GM12878 (cell line): Measurements from ENCODE around the gene RBPJ. TPM values are rescaled to one million over a fixed set of nuclear protein-coding genes. Genes with fewer than 3 reads are reported as not detected.

Experiments
- ATAC-seq: fragments of 200-7000 bp; cut with Tn5 transposase; 3 replicates; pipeline ENCODE4 v1.9.1; 2020; ENCODE audit warnings: mild to moderate bottlenecking, moderate library complexity
- BruUV-seq: library from RNA; stranded (reverse); fragments of 400-500 nt; replicated peaks from 2 replicates; lab custom pipeline; 2021; lab: Mats Ljungman, UMichigan
- CTCF ChIA-PET: fragments of 300-600 bp; sonication (Branson Sonifier 250); formaldehyde crosslinking; extraction: SDS; loops from one replicate; lab custom pipeline; 2021; ENCODE audit warnings: inconsistent platforms; lab: Yijun Ruan, JAX
- POLR2A ChIA-PET: fragments of 350-600 bp; formaldehyde crosslinking; extraction: SDS; loops from one replicate; lab custom pipeline; 2021; ENCODE audit warnings: inconsistent platforms; lab: Charles Lee
- RAD21 ChIA-PET: fragments of 300-600 bp; sonication (Branson Sonifier 250); formaldehyde crosslinking; loops from one replicate; lab custom pipeline; 2023; ENCODE audit warnings: antibody characterized with exemption; ENCODE audit not compliant: unreplicated experiment; lab: Charles Lee
- SMC1A ChIA-PET: fragments of 300-600 bp; sonication (Branson Sonifier 250); formaldehyde crosslinking; loops from one replicate; lab custom pipeline; 2023; ENCODE audit not compliant: unreplicated experiment, uncharacterized antibody; lab: Charles Lee
- DNase-seq: peaks from one replicate; pipeline ENCODE4 v3.0.0-alpha.2; 2011; ENCODE audit warnings: low read depth, low spot score
- FAIRE-seq: peaks from 3 replicates; lab custom pipeline; 2011; peaks lifted over from hg19 to GRCh38; lab: Jason Lieb, UNC
- H2AFZ ChIP-seq: 2 replicates; pipeline ENCODE4 v1.6.0; 2011; ENCODE audit warnings: low read depth, low read length, control low read depth; ENCODE audit not compliant: control insufficient read depth
- H3K27ac ChIP-seq: 2 replicates; pipeline ENCODE4 v1.5.1; 2011; ENCODE audit warnings: control low read depth; ENCODE audit not compliant: control insufficient read depth, insufficient read depth
- H3K27me3 ChIP-seq, 2 experiments: replicated peaks in 1 of 2; 2 replicates each; pipeline versions ENCODE4 v1.6.0 to v1.6.1; 2011; ENCODE audit warnings: low read length in 1 of 2; ENCODE audit not compliant: control insufficient read depth in 2 of 2, insufficient read depth in 2 of 2
- H3K36me3 ChIP-seq, 2 experiments: 2 replicates each; pipeline ENCODE4 v1.5.1; 2011; ENCODE audit warnings: low read length in 1 of 2; ENCODE audit not compliant: control insufficient read depth in 2 of 2, insufficient read depth in 2 of 2
- H3K4me1 ChIP-seq: 2 replicates; pipeline ENCODE4 v1.6.1; 2011; ENCODE audit warnings: mild to moderate bottlenecking, low read length, moderate library complexity, mixed read lengths; ENCODE audit not compliant: control insufficient read depth, insufficient read depth
- H3K4me2 ChIP-seq: 2 replicates; pipeline ENCODE4 v1.6.0; 2011; ENCODE audit warnings: control low read depth; ENCODE audit not compliant: control insufficient read depth, insufficient read depth
- H3K4me3 ChIP-seq: fragments of 200-600 bp; sonication (generic); 2 replicates; pipeline ENCODE4 v1.5.1; 2016
- H3K79me2 ChIP-seq: 2 replicates; pipeline ENCODE4 v1.6.0; 2011; ENCODE audit warnings: low read length; ENCODE audit not compliant: control insufficient read depth, insufficient read depth
- H3K9ac ChIP-seq: 2 replicates; pipeline ENCODE4 v1.8.0; 2011; ENCODE audit warnings: low read length, control low read depth, mixed read lengths; ENCODE audit not compliant: control insufficient read depth, insufficient read depth
- H3K9me3 ChIP-seq: replicated peaks from 3 replicates; pipeline ENCODE4 v1.5.1; 2011; ENCODE audit warnings: mild to moderate bottlenecking, low read length; ENCODE audit not compliant: control insufficient read depth, insufficient read depth
- H4K20me1 ChIP-seq: 2 replicates; pipeline ENCODE4 v1.6.0; 2011; ENCODE audit not compliant: control insufficient read depth, insufficient read depth
- CHD1 ChIP-seq: IDR thresholded peaks from 2 replicates; pipeline ENCODE4 v1.6.1; 2012; ENCODE audit warnings: low read depth, low read length, improper control_type of control experiment
- E2F8 ChIP-seq: fragments of 450-650 bp; IDR thresholded peaks from 2 replicates; pipeline ENCODE4 v1.6.1; 2018; ENCODE audit warnings: mild to moderate bottlenecking, low read depth, moderate library complexity; ENCODE audit not compliant: partially characterized antibody
- ESRRA ChIP-seq: IDR thresholded peaks from 2 replicates; pipeline ENCODE4 v1.6.1; 2012; ENCODE audit warnings: mild to moderate bottlenecking, low read length, improper control_type of control experiment
- HSF1 ChIP-seq: fragments of 150-350 bp; IDR thresholded peaks from 2 replicates; pipeline ENCODE4 v1.6.1; 2014; ENCODE audit warnings: mild to moderate bottlenecking, low read depth, low read length
- IRF3 ChIP-seq: fragments of 450-650 bp; IDR thresholded peaks from 2 replicates; pipeline ENCODE4 v1.6.1; 2014; ENCODE audit warnings: mild to moderate bottlenecking
- JUND ChIP-seq: IDR thresholded peaks from 2 replicates; pipeline ENCODE4 v1.6.1; 2012; ENCODE audit warnings: low read depth, mild to moderate bottlenecking, low read length, improper control_type of control experiment, moderate library complexity
- MYC ChIP-seq: IDR thresholded peaks from 2 replicates; pipeline ENCODE4 v1.6.1; 2011; ENCODE audit warnings: mild to moderate bottlenecking, low read length, moderate library complexity, inconsistent platforms; ENCODE audit not compliant: insufficient read depth, insufficient replicate concordance, insufficient read length, severe bottlenecking
- NR2C1 ChIP-seq: fragments of 450-650 bp; IDR thresholded peaks from 2 replicates; pipeline ENCODE4 v1.6.1; 2017; ENCODE audit warnings: antibody characterized with exemption, mild to moderate bottlenecking, moderate library complexity
- NRF1 ChIP-seq: conservative IDR thresholded peaks from 2 replicates; pipeline ENCODE4 v1.6.1; 2011; ENCODE audit warnings: mild to moderate bottlenecking, low read depth, low read length, improper control_type of control experiment
- PAX8 ChIP-seq: fragments of 450-650 bp; IDR thresholded peaks from 2 replicates; pipeline ENCODE4 v1.6.1; 2017; ENCODE audit warnings: mild to moderate bottlenecking, moderate library complexity
- POLR2A ChIP-seq: IDR thresholded peaks from 2 replicates; pipeline ENCODE4 v1.6.1; 2011; ENCODE audit warnings: low read depth, mild to moderate bottlenecking, low read length
- POLR2AphosphoS2 ChIP-seq: IDR thresholded peaks from 2 replicates; pipeline ENCODE4 v1.6.1; 2011; ENCODE audit warnings: low read depth, mild to moderate bottlenecking, low read length, improper control_type of control experiment, moderate library complexity
- RAD21 ChIP-seq: IDR thresholded peaks from 2 replicates; pipeline ENCODE4 v1.6.1; 2011; ENCODE audit warnings: mild to moderate bottlenecking, low read depth, low read length, moderate library complexity; ENCODE audit not compliant: insufficient read depth
- RELB ChIP-seq: fragments of 450-650 bp; IDR thresholded peaks from 2 replicates; pipeline ENCODE4 v1.6.1; 2017; ENCODE audit warnings: low read depth, mild to moderate bottlenecking, moderate library complexity
- SREBF2 ChIP-seq: IDR thresholded peaks from 2 replicates; pipeline ENCODE4 v1.6.1; 2012; ENCODE audit warnings: mild to moderate bottlenecking, low read length
- YY1 ChIP-seq: IDR thresholded peaks from 2 replicates; pipeline ENCODE4 v1.6.1; 2011; ENCODE audit warnings: low read depth, mild to moderate bottlenecking, low read length
- ZNF217 ChIP-seq: fragments of 450-650 bp; IDR thresholded peaks from 2 replicates; pipeline ENCODE4 v1.6.1; 2017; ENCODE audit warnings: antibody characterized with exemption, mild to moderate bottlenecking
- WGBS: methylation state at CpG from one replicate; pipeline ENCODE4 v1.1.6; 2016; ENCODE audit warnings: low lambda C conversion rate; ENCODE audit not compliant: insufficient replicate concordance, insufficient coverage; ENCODE audit errors: missing lambda C conversion rate; 5-methylcytosine and 5-hydroxymethylcytosine counted together
- in situ Hi-C: fragments of 300-500 bp; cut with MboI; formaldehyde crosslinking; loops from 9 replicates; pipeline ENCODE4 v1.14.3; 2018; ENCODE audit warnings: mixed read lengths
- intact Hi-C: fragments of 100-400 bp; cut with micrococcal nuclease; formaldehyde crosslinking; loops from one replicate; pipeline ENCODE4 v1.14.2; 2022; ENCODE audit not compliant: unreplicated experiment
- polyA plus RNA-seq, 11 experiments: library from polyadenylated mRNA; depleted of rRNA in 4 of 11; unstranded in 6 of 11; stranded (reverse) in 5 of 11; fragments of >200 nt; fragmentation: Nextera tagmentation in 4 of 11; fragmentation: Illumina TruSeq in 1 of 11; extraction: Ambion mirVana in 4 of 11; extraction: Trizol in 1 of 11; gene quantifications; 1 replicate in 1 of 11; 2 replicates in 10 of 11; pipeline versions ENCODE4 v1.2.1 to v1.2.3, GENCODE V29; 2011 to 2016; ENCODE audit warnings: inconsistent platforms in 2 of 11, missing spikeins in 2 of 11, low read depth in 1 of 11
- total RNA-seq, 4 experiments: library from RNA; depleted of rRNA in 3 of 4; stranded (reverse); fragments of >200 nt in 3 of 4; fragmentation: Illumina TruSeq in 1 of 4; extraction: Trizol in 1 of 4; gene quantifications; 2 replicates each; pipeline versions ENCODE4 v1.2.1 to v1.2.3, GENCODE V29; 2013 to 2021

RBPJ gene
- total and polyA plus RNA-seq, 10 of the 15 experiments (the other 5 are each of a cell fraction or from before 2014, with no cell fraction given): 24.5 to 87.6 (median 41.6) TPM

GRCh38 chr4:26457412-26457811 is 136.6 kb downstream of the RBPJ start (continued):
- TF ChIP-seq IRF3: no peak
- TF ChIP-seq YY1: no peak
- TF ChIP-seq SREBF2: no peak
- TF ChIP-seq ZNF217: no peak

- ChIA-PET CTCF (interaction anchor here (0.7 to 7.1 kb wide), 12 partner anchors 31 to 550 kb away, joined by 3 to 78 read pairs (median 4); no protein-coding TSS in a partner anchor), POLR2A (no interaction called here), RAD21 (interaction anchor here (0.6 kb wide), 2 partner anchors 84 to 261 kb away, joined by 3 read pairs; no protein-coding TSS in a partner anchor), SMC1A (interaction anchor here (0.6 to 1.5 kb wide), 4 partner anchors 370 to 551 kb away, joined by 3 to 6 read pairs (median 4); no protein-coding TSS in a partner anchor)
- Histone ChIP-seq H3K27me3 (no peaks in the 10 kb centered on the region), H3K79me2 (no peaks in the 10 kb centered on the region), H3K4me2 (no peak overlapping the region), H3K9ac (no peak overlapping the region), H4K20me1 (no peaks in the 10 kb centered on the region), H3K4me3 (no peak overlapping the region), H3K9me3 (no peaks in the 10 kb centered on the region), H3K27ac (no peak overlapping the region), H3K4me1 (no peaks in the 10 kb centered on the region; the same call in 1 of the 2 replicates), H3K36me3 (no peaks in the 10 kb centered on the region), H2AFZ (no peak overlapping the region)
- DNase-seq: no peak
- BruUV-seq: no TSS peak
- intact Hi-C loops (loop anchor here (2.0 to 5.0 kb wide), 3 partner anchors 263 to 553 kb away; partner anchors contain the start of gene STIM2), in situ Hi-C loops (loop anchor here (5.0 kb wide), 1 partner anchor 549 kb away; no protein-coding TSS in a partner anchor)
- FAIRE-seq: no peak
- WGBS: 24% methylated on average over 7 of the region's 7 CpGs
- ATAC-seq: no peak
- no peak for TF ChIP-seq HSF1
- no peak for TF ChIP-seq MYC
- no peak for TF ChIP-seq JUND
- no peak for TF ChIP-seq ESRRA
- TF ChIP-seq NRF1: no peak
- TF ChIP-seq RAD21: no peak
- no peak for TF ChIP-seq POLR2AphosphoS2
- TF ChIP-seq PAX8: no peak
- no peak for TF ChIP-seq CHD1
- no peak for TF ChIP-seq E2F8
- TF ChIP-seq POLR2A: no peak
- no peak for TF ChIP-seq NR2C1
- no peak for TF ChIP-seq RELB
These were observed 137.3 kb downstream of the RBPJ start for GRCh38 chr4:26458157-26458561.
